Measurements from ENCODE around the gene PLEKHJ1.
A peak's percentile ranks its signal among the peaks of the same experiment; 100 is the strongest.

Gene PLEKHJ1

DNA sequence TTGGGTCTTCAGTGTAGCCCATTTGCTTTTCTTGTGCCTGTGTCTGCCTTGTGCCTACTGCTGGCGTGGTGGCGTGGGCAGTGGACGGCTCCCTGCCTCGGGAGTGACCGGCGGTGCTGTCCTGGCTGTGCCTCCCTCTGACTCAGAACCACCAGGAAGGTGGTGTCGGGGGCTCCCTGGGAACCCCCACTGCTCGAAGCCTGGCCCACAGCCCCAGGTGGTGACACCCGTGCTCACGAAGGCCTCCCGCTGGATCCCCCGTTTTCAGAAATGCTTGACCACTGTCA is 7.9 kb upstream of the PLEKHJ1 start:
- peak overlapping the region in 4 of 11 experiments; percentile 33 to 44 (median 42); a peak in 3 of 22 replicates for H3K9ac ChIP-seq
- peaks cover 91 to 100% (median 100%) of the 10 kb centered on the region in 11 experiments for H4K20me1 ChIP-seq
- H3K27me3 ChIP-seq, result peaks cover 4 to 9% (median 7%) of the 10 kb centered on the region in 11 experiments; a peak in 19 of 22 replicates

DNA sequence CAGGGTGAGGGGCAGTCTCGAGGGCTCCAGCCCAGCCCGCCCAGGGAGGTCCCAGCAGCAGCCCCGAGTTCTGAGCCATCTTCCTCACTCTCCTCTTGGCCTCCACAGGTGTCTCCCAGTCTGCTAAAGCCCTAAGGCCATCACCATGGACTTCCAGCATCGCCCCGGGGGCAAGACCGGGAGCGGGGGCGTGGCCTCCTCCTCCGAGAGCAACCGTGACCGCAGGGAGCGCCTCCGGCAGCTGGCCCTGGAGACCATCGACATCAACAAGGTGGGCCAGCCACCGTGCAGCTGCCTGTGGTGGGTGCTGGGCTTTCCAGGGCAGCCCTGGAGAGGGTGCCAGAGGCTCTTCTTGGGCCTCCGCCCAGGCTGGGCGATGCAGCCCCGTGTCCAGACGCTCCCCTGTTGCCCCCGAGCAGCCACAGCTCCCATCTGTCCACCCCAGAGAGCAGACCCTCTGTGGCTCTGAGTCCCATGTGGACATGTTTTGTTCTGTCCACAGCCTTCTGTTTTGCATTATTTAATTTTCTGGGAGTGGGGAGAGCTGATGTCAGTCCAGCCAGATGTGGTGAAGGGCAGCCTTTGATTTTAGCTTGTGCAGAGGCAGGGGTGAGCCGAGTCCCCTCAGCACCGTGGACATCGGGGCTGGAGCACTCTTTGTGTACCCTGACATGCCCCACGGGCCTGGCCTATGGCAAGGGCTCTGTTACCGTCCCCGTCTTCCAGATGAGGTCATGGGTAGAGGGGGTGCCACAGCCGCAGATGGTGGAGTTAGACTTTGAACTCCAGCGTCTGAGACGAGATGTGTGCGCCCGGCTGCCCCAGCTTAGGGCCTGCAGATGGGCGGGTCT is 7.4 kb upstream of the PLEKHJ1 start:
- Histone ChIP-seq H3K4me1 (peaks cover 25 to 61% (median 47%) of the 10 kb centered on the region in 10 experiments), H3K27ac (no peak overlapping the region; a peak in 1 of 22 replicates), H4K20me1 (peaks cover 91 to 100% (median 100%) of the 10 kb centered on the region in 11 experiments), H3K4me3 (no peak overlapping the region), H3K27me3 (peaks cover 0 to 3% (median under 1%) of the 10 kb centered on the region in 11 experiments; a peak in 13 of 22 replicates), H3K9ac (peak overlapping the region in 7 of 11 experiments; percentile 8 to 94 (median 39); a peak in 7 of 22 replicates), H3K9me3 (replicated peaks in 1 of 11) (no peaks in the 10 kb centered on the region), H3K36me3 (peaks cover 69 to 90% (median 80%) of the 10 kb centered on the region in 11 experiments), H3K4me2 (peak overlapping the region in 4 of 11 experiments; percentile 23 to 100 (median 99); a peak in 2 of 22 replicates)
- no peak for TF ChIP-seq Cebpa-rat (IDR thresholded peaks at IDR 0.05)

More for the DNA sequence above, 7.9 kb upstream of the PLEKHJ1 start:
- Histone ChIP-seq H3K27ac (no peak overlapping the region; a peak in 1 of 22 replicates), H3K9me3 (replicated peaks in 1 of 11) (no peaks in the 10 kb centered on the region), H3K4me3 (no peak overlapping the region), H3K4me2 (no peak overlapping the region), H3K36me3 (peaks cover 75 to 92% (median 85%) of the 10 kb centered on the region in 11 experiments), H3K4me1 (peaks cover 20 to 55% (median 41%) of the 10 kb centered on the region in 10 experiments)
- TF ChIP-seq Cebpa-rat (IDR thresholded peaks at IDR 0.05), result no peak

DNA sequence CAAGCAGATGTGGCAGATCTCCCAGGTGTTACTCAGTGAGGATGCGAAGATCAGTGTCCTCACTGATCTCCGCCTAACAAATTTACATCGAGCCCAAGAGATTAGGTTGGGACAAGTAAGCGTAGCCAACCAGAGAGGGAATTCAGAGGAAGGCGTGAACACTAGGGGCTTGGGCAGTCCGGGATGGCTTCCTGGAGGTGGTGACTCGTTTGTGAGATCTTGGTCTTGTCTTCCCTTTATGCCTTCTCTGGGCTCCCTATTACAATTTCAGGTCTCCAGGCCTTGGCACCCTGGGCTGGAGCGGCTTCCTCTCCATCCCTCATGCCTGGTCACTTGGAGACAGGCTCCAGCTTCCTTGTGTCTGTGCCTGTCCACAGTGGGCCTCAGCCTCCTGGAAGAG is 6.7 kb upstream of the PLEKHJ1 start:
- Histone ChIP-seq H3K4me3 (no peak overlapping the region), H3K9me3 (replicated peaks in 1 of 11) (no peaks in the 10 kb centered on the region), H3K27ac (0 out of 22 replicates have a peak overlapping the region, but pooled peaks of 1 of the 11 experiments have one; percentile 22), H3K27me3 (no peaks in the 10 kb centered on the region), H3K9ac (peak overlapping the region in 8 of 11 experiments; percentile 2 to 94 (median 24); a peak in 7 of 22 replicates), H3K4me1 (peaks cover 32 to 68% (median 53%) of the 10 kb centered on the region in 10 experiments), H3K36me3 (peaks cover 63 to 90% (median 79%) of the 10 kb centered on the region in 11 experiments), H4K20me1 (peaks cover 96 to 100% (median 100%) of the 10 kb centered on the region in 11 experiments), H3K4me2 (peak overlapping the region in 6 of 11 experiments; percentile 98 to 100 (median 99); a peak in 5 of 22 replicates)
- no peak for TF ChIP-seq Cebpa-rat (IDR thresholded peaks at IDR 0.05)

DNA sequence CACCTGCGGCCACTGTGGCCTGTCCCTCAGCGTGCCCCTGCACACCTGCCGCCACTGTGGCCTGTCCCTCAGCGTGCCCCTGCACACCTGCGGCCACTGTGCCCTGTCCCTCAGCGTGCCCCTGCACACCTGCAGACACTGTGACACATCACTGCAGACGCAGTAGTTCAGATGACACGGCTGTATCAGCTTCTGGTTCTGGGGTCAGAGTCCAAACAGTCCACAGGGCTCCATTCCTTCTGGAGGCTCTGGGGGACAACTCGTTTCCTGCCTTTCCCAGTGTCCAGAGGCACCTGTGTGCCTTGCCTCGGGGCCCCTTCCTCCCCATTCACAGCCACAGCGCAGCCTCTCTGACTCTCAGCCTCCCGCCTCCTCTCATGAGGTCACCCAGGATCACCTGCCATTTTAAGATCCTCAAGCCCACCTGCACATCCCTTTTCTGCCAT is 6.0 kb upstream of the PLEKHJ1 start:
- peak overlapping the region in 10 of 11 experiments; percentile 96 to 100 (median 98); a peak in 18 of 22 replicates for H3K4me2 ChIP-seq
- H4K20me1 ChIP-seq, result peaks cover 97 to 100% (median 100%) of the 10 kb centered on the region in 11 experiments
- H3K36me3 ChIP-seq, result peaks cover 56 to 88% (median 74%) of the 10 kb centered on the region in 11 experiments

DNA sequence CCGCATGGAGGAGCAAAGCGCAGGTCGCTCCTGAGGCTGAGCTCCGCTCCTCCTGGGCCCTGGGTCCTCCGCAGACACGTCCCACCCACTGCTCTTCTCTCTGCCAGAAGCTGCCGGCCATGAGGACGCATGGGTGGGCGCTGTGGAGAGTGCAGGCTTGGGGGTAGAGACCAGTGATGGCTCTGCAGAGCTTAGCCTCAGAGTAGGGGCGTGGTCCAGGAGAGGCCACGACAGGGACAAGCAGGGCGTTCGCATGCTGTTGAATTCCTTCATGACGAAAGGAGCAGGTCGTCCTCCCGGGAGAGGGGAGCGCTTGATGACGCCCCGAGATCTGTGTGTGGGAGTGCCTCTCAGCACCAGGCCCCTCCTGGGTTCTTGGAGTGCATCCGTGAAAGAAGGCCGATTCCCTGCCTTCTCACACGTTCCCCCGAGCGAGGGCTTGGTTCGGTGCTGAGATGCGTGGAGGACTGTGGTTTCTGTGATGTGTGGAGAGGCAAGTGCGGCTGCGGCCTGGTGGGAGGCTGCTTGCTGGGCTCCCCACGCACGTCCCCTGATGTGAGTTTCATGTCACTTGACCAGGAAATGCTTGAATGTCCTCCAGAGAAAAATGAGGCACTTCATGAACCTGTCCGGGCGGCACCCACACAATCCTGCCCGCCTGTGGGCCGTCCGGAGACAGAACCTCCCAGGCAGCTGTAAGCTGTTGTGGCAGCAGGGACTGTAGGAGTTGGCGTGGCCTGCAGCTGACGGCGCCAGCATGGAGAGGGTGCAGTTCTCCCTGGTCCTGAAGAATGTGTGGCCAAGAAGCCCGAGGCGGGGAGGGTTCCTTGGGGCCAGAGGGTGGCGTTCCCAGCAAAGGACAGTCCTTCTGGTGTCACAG is 5.0 kb upstream of the PLEKHJ1 start:
- H3K4me3 ChIP-seq, result peak overlapping the region in 8 of 10 experiments; percentile 81 to 95 (median 92); a peak in 13 of 20 replicates
- no peaks in the 10 kb centered on the region for H3K9me3 ChIP-seq (replicated peaks in 1 of 11)
- TF ChIP-seq Cebpa-rat (IDR thresholded peaks at IDR 0.05), result no peak
- H3K4me1 ChIP-seq, result peaks cover 39 to 76% (median 61%) of the 10 kb centered on the region in 10 experiments
- no peaks in the 10 kb centered on the region for H3K27me3 ChIP-seq
- peaks cover 46 to 78% (median 64%) of the 10 kb centered on the region in 11 experiments for H3K36me3 ChIP-seq
- H3K4me2 ChIP-seq, result peak overlapping the region; percentile 96 to 100 (median 98)
- peak overlapping the region; percentile 89 to 98 (median 94); a peak in 21 of 22 replicates for H3K9ac ChIP-seq
- peaks cover 87 to 93% (median 90%) of the 10 kb centered on the region in 11 experiments for H4K20me1 ChIP-seq
- H3K27ac ChIP-seq, result peak overlapping the region in 7 of 11 experiments; percentile 13 to 98 (median 73); a peak in 11 of 22 replicates

More for the DNA sequence above, 6.0 kb upstream of the PLEKHJ1 start:
- H3K9me3 ChIP-seq (replicated peaks in 1 of 11), result no peaks in the 10 kb centered on the region
- H3K27me3 ChIP-seq, result no peaks in the 10 kb centered on the region
- H3K9ac ChIP-seq, result peak overlapping the region in 10 of 11 experiments; percentile 26 to 98 (median 92); a peak in 8 of 22 replicates
- H3K27ac ChIP-seq, result 0 out of 22 replicates have a peak overlapping the region, but pooled peaks of 1 of the 11 experiments have one; percentile 22
- no peak overlapping the region for H3K4me3 ChIP-seq
- H3K4me1 ChIP-seq, result peaks cover 39 to 75% (median 60%) of the 10 kb centered on the region in 10 experiments
- TF ChIP-seq Cebpa-rat (IDR thresholded peaks at IDR 0.05), result no peak

DNA sequence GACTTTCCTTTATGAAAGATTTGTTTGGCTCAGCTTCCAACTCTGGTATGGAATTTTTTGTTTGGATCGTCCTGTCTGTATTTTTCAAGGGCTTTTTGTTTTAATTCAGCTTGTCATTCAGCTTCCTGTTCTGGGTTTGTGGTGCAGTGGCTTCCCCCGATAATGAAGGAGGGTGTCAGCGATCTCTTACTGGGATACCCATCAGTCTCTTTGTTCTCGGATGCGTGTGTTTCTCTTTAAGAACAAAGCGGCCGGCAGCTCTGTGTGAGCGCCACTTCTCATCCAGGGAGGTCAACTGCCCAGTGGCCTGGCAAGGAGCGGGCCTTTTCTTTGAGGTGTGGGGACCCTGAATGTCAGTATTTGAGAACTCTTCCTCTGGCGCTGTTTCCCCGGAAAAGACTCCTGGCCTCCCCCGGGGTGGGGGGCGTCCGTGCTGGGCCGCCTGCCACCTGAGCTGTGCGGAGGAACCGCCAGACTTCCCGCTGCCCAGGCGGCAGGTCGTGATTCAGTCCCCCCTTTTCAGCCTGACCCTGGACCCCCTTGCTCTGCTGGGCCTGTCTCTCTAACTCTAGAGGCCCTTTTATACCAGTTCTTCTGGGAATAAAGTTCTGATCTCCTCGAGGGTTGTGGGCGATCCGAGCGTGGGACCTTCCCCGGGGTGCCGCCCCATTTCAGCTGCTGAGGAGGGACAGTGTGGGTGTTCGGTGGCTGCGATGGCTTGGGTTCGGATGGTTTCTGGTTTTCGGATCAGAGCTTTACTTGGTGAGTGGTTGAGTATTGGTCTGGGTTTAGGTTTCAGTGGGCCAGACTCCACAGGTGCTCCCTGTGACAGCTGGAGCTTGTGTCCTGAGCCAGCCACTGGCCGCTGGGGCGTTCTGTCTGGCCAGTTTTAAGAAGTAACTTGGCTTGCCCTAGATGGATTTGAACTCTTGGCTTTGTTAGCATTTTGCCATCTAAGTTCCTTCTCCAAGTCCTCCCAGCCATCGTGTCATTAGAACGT is 3.9 kb upstream of the PLEKHJ1 start:
- H3K27me3 ChIP-seq, result no peaks in the 10 kb centered on the region

DNA sequence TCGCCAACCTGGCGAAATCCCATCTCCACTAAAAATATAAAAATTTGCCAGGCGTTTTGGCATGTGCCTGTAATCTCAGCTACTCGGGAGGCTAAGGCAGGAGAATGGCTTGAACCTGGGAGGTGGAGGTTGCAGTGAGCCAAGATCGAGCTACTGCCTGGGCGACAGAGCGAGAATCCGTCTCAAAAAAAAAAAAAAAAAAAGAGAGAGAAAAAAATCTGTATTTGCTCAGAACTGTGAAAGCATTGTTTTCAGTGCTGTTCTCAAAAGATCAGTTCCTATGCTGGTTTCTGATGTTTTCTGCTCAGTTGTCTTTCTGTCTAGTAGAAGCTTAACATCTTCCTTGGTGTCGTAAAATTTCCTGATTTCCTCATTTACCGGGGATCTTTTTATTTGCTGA is 3.0 kb upstream of the PLEKHJ1 start:
- Histone ChIP-seq H3K27me3 (no peaks in the 10 kb centered on the region), H3K36me3 (peaks cover 30 to 66% (median 51%) of the 10 kb centered on the region in 11 experiments), H3K27ac (peak overlapping the region in 10 of 11 experiments; percentile 53 to 98 (median 75); a peak in 20 of 22 replicates), H3K4me1 (peaks cover 51 to 82% (median 72%) of the 10 kb centered on the region in 10 experiments), H4K20me1 (peaks cover 70 to 90% (median 85%) of the 10 kb centered on the region in 11 experiments), H3K9ac (peak overlapping the region; percentile 89 to 98 (median 94)), H3K4me3 (peak overlapping the region; percentile 81 to 95 (median 90)), H3K9me3 (replicated peaks in 1 of 11) (no peaks in the 10 kb centered on the region), H3K4me2 (peak overlapping the region; percentile 96 to 100 (median 98))
- no peak for TF ChIP-seq Cebpa-rat (IDR thresholded peaks at IDR 0.05)

More for the DNA sequence above, 3.9 kb upstream of the PLEKHJ1 start:
- Histone ChIP-seq H3K9me3 (replicated peaks in 1 of 11) (no peaks in the 10 kb centered on the region), H3K27ac (peak overlapping the region; percentile 24 to 98 (median 74); a peak in 20 of 22 replicates), H3K36me3 (peaks cover 35 to 68% (median 54%) of the 10 kb centered on the region in 11 experiments), H3K4me1 (peaks cover 42 to 79% (median 63%) of the 10 kb centered on the region in 10 experiments), H3K9ac (peak overlapping the region; percentile 89 to 98 (median 94)), H4K20me1 (peaks cover 76 to 90% (median 85%) of the 10 kb centered on the region in 11 experiments), H3K4me2 (peak overlapping the region; percentile 96 to 100 (median 98)), H3K4me3 (peak overlapping the region; percentile 81 to 95 (median 90))
- TF ChIP-seq Cebpa-rat (IDR thresholded peaks at IDR 0.05), result no peak
